ENCODE measurements around the gene CHRDL1. TPM values are rescaled to one million over a fixed set of nuclear protein-coding genes. Genes with fewer than 3 reads are reported as not detected.

The CHRDL1 gene
- total RNA-seq, 2 donors from 2014 or later = 10.4 to 13.3 TPM

DNA sequence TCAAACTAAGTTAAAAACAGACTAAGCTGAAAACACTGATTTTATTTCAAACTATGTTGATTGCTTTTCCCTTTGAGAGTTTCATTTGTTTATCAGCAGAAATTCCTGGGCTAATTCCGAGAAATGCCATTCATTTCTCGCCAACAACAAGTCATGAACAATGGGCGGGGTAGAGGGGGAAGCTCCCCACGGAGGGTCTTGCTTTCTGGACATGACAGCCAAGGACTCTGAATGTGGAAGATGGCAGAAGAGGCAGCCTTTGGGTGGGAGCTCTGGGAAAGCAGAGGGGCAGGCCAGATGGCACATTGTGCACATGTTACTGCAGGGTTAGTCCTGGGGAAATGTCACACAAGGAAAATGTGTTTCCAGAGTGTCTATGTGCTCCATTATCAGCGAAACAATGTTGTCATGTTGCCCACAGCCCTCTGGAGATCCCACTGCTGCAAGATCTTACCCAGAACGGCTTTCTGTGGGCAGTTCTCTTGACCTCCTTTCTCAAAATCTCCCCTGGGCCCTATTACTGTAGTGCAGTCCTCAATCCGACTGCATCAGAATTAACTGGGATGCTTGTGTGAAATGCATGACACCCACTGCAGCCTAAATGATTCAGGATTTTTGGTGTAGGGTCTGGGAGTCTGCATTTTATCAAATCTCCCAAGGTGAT lies 45.0 kb downstream of the CHRDL1 start:
- no peaks in the 10 kb centered on the region for H3K36me3 ChIP-seq
- no peaks in the 10 kb centered on the region for H3K27me3 ChIP-seq
- H3K9me3 ChIP-seq = no peaks in the 10 kb centered on the region
- no peak overlapping the region for H3K27ac ChIP-seq
- H3K4me3 ChIP-seq = no peak overlapping the region
- DNase-seq (ENCODE audit: low spot score) = no peak
- TF ChIP-seq, protein P1, sequence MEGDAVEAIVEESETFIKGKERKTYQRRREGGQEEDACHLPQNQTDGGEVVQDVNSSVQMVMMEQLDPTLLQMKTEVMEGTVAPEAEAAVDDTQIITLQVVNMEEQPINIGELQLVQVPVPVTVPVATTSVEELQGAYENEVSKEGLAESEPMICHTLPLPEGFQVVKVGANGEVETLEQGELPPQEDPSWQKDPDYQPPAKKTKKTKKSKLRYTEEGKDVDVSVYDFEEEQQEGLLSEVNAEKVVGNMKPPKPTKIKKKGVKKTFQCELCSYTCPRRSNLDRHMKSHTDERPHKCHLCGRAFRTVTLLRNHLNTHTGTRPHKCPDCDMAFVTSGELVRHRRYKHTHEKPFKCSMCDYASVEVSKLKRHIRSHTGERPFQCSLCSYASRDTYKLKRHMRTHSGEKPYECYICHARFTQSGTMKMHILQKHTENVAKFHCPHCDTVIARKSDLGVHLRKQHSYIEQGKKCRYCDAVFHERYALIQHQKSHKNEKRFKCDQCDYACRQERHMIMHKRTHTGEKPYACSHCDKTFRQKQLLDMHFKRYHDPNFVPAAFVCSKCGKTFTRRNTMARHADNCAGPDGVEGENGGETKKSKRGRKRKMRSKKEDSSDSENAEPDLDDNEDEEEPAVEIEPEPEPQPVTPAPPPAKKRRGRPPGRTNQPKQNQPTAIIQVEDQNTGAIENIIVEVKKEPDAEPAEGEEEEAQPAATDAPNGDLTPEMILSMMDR (IDR thresholded peaks at IDR 0.05) = no peak
- no peaks in the 10 kb centered on the region for H3K4me1 ChIP-seq

DNA sequence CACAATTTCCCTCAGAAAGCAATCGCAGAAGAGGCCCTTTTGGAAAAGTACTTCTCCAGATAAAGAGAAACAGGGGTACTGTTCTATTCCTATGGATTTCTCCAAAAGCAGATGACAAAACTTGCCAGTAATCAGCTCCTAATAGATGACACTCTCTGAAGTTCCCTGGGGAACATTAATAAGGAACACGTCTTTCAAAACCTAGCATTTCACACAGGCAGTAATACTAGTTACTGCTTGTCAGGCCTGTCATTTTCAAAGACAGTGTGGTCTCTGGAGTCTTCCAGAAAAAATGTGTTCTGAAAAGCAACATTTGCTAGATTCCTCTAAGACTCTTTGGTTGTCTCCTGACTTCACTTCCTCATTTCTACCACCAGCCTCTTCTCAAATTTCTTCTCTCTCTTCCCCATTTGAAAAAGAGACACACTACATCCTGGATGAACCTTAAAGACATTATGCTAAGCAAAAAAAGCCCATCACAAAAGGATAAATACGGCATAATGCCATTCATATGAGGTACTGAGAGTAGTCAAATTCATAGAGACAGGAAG lies 47.3 kb downstream of the CHRDL1 start:
- no peak overlapping the region for H3K4me3 ChIP-seq
- no peaks in the 10 kb centered on the region for H3K27me3 ChIP-seq
- no peak for DNase-seq (ENCODE audit: low spot score)
- H3K36me3 ChIP-seq = no peaks in the 10 kb centered on the region
- no peaks in the 10 kb centered on the region for H3K9me3 ChIP-seq
- no peaks in the 10 kb centered on the region for H3K4me1 ChIP-seq
- TF ChIP-seq, protein P1 (IDR thresholded peaks at IDR 0.05) = no peak
- H3K27ac ChIP-seq = no peak overlapping the region

- Histone ChIP-seq H3K27me3 (no peaks in the 10 kb centered on the region), H3K27ac (no peak overlapping the region), H3K4me1 (no peaks in the 10 kb centered on the region), H3K4me3 (no peak overlapping the region), H3K9me3 (no peaks in the 10 kb centered on the region), H3K36me3 (no peaks in the 10 kb centered on the region)
- DNase-seq (ENCODE audit: low spot score) = no peak
- TF ChIP-seq, protein P1 (IDR thresholded peaks at IDR 0.05) = no peak
Measured at GRCh38 chrX:110746014-110746413, 49.6 kb downstream of the CHRDL1 start.

- Histone ChIP-seq H3K9me3 (no peaks in the 10 kb centered on the region), H3K4me3 (no peak overlapping the region), H3K36me3 (no peaks in the 10 kb centered on the region), H3K4me1 (no peaks in the 10 kb centered on the region), H3K27ac (no peak overlapping the region), H3K27me3 (no peaks in the 10 kb centered on the region)
- TF ChIP-seq, protein P1 (IDR thresholded peaks at IDR 0.05) = no peak
- DNase-seq (ENCODE audit: low spot score) = no peak
Measured at GRCh38 chrX:110745288-110745687, 50.3 kb downstream of the CHRDL1 start.

GRCh38 chrX:110743679-110744340 lies 51.8 kb downstream of the CHRDL1 start:
- Histone ChIP-seq H3K27ac (no peak overlapping the region), H3K4me3 (no peak overlapping the region), H3K36me3 (no peaks in the 10 kb centered on the region), H3K27me3 (no peaks in the 10 kb centered on the region), H3K9me3 (no peaks in the 10 kb centered on the region), H3K4me1 (no peaks in the 10 kb centered on the region)
- DNase-seq (ENCODE audit: low spot score) = no peak
- TF ChIP-seq, protein P1 (IDR thresholded peaks at IDR 0.05) = no peak
